Neural cell (in vitro differentiated cells): ENCODE data around the gene AXL. TPM values are rescaled to one million over a fixed set of nuclear protein-coding genes. Genes with fewer than 3 reads are reported as not detected.

Experiments used
- H2AFZ ChIP-seq: fragments of 200-600, 300-800 bp; sonication (generic), shearing (Covaris generic); 2 replicates; pipeline ENCODE4 v1.6.0; 2014; ENCODE audit warnings: low read depth, mild to moderate bottlenecking, antibody characterized with exemption, low read length, moderate library complexity
- H3F3A ChIP-seq: fragments of 200-600 bp; shearing (Covaris generic); 2 replicates; pipeline ENCODE4 v1.6.1; 2016; ENCODE audit warnings: mild to moderate bottlenecking, moderate library complexity, mixed read lengths, antibody characterized with exemption, low read length; ENCODE audit not compliant: insufficient read depth, poor library complexity, severe bottlenecking
- H3K27ac ChIP-seq: fragments of 200-600, 300-800 bp; sonication (generic), shearing (Covaris generic); 2 replicates; pipeline ENCODE4 v1.5.1; 2014; ENCODE audit warnings: mild to moderate bottlenecking, low read length, moderate library complexity
- H3K27me3 ChIP-seq: fragments of 300-800, 200-600 bp; sonication (generic), shearing (Covaris generic); 2 replicates; pipeline ENCODE4 v1.6.0; 2014; ENCODE audit warnings: mild to moderate bottlenecking, low read depth, low read length, moderate library complexity; ENCODE audit not compliant: insufficient read depth
- H3K36me3 ChIP-seq: fragments of 300-800, 200-600 bp; sonication (generic), shearing (Covaris generic); 2 replicates; pipeline ENCODE4 v1.5.1; 2014; ENCODE audit warnings: mild to moderate bottlenecking, antibody characterized with exemption, low read length, moderate library complexity; ENCODE audit not compliant: insufficient read depth
- H3K4me2 ChIP-seq: fragments of 300-800, 200-600 bp; sonication (generic), shearing (Covaris generic); 2 replicates; pipeline ENCODE4 v1.6.0; 2014; ENCODE audit warnings: mild to moderate bottlenecking, low read length
- H3K4me3 ChIP-seq: fragments of 300-800, 200-600 bp; sonication (generic), shearing (Covaris generic); 2 replicates; pipeline ENCODE4 v1.5.1; 2014; ENCODE audit warnings: mild to moderate bottlenecking, low read length, moderate library complexity
- H3K79me2 ChIP-seq: fragments of 200-600 bp; shearing (Covaris generic); replicated peaks from 2 replicates; pipeline ENCODE4 v1.6.0; 2014; ENCODE audit warnings: mild to moderate bottlenecking, low read length, moderate library complexity; ENCODE audit not compliant: insufficient read depth
- H3K9ac ChIP-seq: fragments of 300-800, 200-600 bp; sonication (generic), shearing (Covaris generic); 2 replicates; pipeline ENCODE4 v1.6.1; 2016; ENCODE audit warnings: mild to moderate bottlenecking, low read length, mixed read lengths
- H3K9me2 ChIP-seq: fragments of 200-600 bp; shearing (Covaris generic); 2 replicates; pipeline ENCODE4 v1.6.1; 2016; ENCODE audit warnings: mild to moderate bottlenecking, low read length, mixed read lengths; ENCODE audit not compliant: insufficient read depth
- H3K9me3 ChIP-seq: fragments of 200-600, 300-800 bp; sonication (generic), shearing (Covaris generic); 2 replicates; pipeline ENCODE4 v1.6.1; 2016; ENCODE audit warnings: mild to moderate bottlenecking, mixed run types, low read length, moderate library complexity, mixed read lengths
- H4K20me1 ChIP-seq: fragments of 200-600 bp; shearing (Covaris generic); 2 replicates; pipeline ENCODE4 v1.6.1; 2016; ENCODE audit warnings: mild to moderate bottlenecking, mixed run types; ENCODE audit not compliant: insufficient read depth
- EP300 ChIP-seq: fragments of 450-650 bp; conservative IDR thresholded peaks from 2 replicates; pipeline ENCODE4 v1.6.1; 2014; ENCODE audit warnings: antibody characterized with exemption, mild to moderate bottlenecking, moderate library complexity; ENCODE audit not compliant: poor library complexity, severe bottlenecking
- EZH2 ChIP-seq: fragments of 200-600, 300-800 bp; shearing (Covaris generic), sonication (generic); IDR thresholded peaks from 2 replicates; pipeline ENCODE4 v1.6.1; 2014; ENCODE audit warnings: antibody characterized with exemption, low read length, borderline replicate concordance, mild to moderate bottlenecking; ENCODE audit not compliant: insufficient read depth, poor library complexity, severe bottlenecking
- MXI1 ChIP-seq: fragments of 450-650 bp; conservative IDR thresholded peaks from 2 replicates; pipeline ENCODE4 v1.6.1; 2014; ENCODE audit warnings: antibody characterized with exemption, mild to moderate bottlenecking; ENCODE audit not compliant: poor library complexity, severe bottlenecking
- POLR2AphosphoS5 ChIP-seq: IDR thresholded peaks from 2 replicates; pipeline ENCODE4 v1.6.1; 2012
- SMC3 ChIP-seq: fragments of 450-650 bp; conservative IDR thresholded peaks from 2 replicates; pipeline ENCODE4 v1.6.1; 2014; ENCODE audit warnings: antibody characterized with exemption, mild to moderate bottlenecking, moderate library complexity; ENCODE audit not compliant: poor library complexity
- TAF1 ChIP-seq: IDR thresholded peaks from 2 replicates; pipeline ENCODE4 v1.6.1; 2012; ENCODE audit warnings: low read depth
- polyA plus RNA-seq: library from polyadenylated mRNA; depleted of rRNA; stranded (reverse); fragments of >200 nt; gene quantifications from 2 replicates; pipeline ENCODE4 v1.2.3, GENCODE V29; 2014
- TF ChIP-seq, protein P1 (sequence below): IDR thresholded peaks from 2 replicates; pipeline ENCODE4 v1.6.1; 2012; ENCODE audit warnings: borderline replicate concordance
- TF ChIP-seq, protein P2 (sequence below): fragments of 450-650 bp; IDR thresholded peaks from 2 replicates; pipeline ENCODE4 v1.5.1; 2014; ENCODE audit warnings: antibody characterized with exemption, mild to moderate bottlenecking, moderate library complexity; ENCODE audit not compliant: poor library complexity, severe bottlenecking

AXL gene
- polyA plus RNA-seq, 1 donor from 2014 or later, result 0.10 TPM

DNA sequence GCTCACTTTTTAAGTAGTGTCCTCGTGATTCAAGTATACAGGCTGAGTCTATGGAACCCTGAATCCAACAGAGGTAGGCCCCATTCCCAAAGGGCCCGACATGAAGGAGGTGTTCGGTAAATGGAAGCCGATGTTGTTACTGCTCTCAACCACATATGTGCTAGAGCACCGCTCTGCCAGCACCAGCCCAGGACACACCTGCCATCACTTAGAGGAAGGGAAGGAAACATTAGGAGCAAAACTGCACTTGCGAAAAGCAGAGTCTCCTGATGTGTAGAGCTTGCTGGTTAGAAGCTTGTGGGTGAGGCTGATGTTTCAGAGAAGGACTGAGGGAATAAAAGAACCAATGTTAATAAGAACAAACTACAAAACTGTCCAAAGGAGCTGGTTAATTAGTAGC lies 81.5 kb downstream of the AXL start:
- Histone ChIP-seq H3K9me2 (no peaks in the 10 kb centered on the region), H2AFZ (no peak overlapping the region), H3F3A (no peaks in the 10 kb centered on the region), H3K9ac (no peak overlapping the region), H3K4me3 (no peak overlapping the region), H3K27ac (no peak overlapping the region), H3K79me2 (no peaks in the 10 kb centered on the region), H3K9me3 (no peaks in the 10 kb centered on the region), H3K36me3 (no peaks in the 10 kb centered on the region), H3K4me2 (no peak overlapping the region), H3K27me3 (no peaks in the 10 kb centered on the region), H4K20me1 (no peaks in the 10 kb centered on the region)
- TF ChIP-seq, protein P1, sequence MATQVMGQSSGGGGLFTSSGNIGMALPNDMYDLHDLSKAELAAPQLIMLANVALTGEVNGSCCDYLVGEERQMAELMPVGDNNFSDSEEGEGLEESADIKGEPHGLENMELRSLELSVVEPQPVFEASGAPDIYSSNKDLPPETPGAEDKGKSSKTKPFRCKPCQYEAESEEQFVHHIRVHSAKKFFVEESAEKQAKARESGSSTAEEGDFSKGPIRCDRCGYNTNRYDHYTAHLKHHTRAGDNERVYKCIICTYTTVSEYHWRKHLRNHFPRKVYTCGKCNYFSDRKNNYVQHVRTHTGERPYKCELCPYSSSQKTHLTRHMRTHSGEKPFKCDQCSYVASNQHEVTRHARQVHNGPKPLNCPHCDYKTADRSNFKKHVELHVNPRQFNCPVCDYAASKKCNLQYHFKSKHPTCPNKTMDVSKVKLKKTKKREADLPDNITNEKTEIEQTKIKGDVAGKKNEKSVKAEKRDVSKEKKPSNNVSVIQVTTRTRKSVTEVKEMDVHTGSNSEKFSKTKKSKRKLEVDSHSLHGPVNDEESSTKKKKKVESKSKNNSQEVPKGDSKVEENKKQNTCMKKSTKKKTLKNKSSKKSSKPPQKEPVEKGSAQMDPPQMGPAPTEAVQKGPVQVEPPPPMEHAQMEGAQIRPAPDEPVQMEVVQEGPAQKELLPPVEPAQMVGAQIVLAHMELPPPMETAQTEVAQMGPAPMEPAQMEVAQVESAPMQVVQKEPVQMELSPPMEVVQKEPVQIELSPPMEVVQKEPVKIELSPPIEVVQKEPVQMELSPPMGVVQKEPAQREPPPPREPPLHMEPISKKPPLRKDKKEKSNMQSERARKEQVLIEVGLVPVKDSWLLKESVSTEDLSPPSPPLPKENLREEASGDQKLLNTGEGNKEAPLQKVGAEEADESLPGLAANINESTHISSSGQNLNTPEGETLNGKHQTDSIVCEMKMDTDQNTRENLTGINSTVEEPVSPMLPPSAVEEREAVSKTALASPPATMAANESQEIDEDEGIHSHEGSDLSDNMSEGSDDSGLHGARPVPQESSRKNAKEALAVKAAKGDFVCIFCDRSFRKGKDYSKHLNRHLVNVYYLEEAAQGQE, result no peak
- TF ChIP-seq SMC3 (no peak), EP300 (no peak), TAF1 (no peak)
- TF ChIP-seq, protein P2, sequence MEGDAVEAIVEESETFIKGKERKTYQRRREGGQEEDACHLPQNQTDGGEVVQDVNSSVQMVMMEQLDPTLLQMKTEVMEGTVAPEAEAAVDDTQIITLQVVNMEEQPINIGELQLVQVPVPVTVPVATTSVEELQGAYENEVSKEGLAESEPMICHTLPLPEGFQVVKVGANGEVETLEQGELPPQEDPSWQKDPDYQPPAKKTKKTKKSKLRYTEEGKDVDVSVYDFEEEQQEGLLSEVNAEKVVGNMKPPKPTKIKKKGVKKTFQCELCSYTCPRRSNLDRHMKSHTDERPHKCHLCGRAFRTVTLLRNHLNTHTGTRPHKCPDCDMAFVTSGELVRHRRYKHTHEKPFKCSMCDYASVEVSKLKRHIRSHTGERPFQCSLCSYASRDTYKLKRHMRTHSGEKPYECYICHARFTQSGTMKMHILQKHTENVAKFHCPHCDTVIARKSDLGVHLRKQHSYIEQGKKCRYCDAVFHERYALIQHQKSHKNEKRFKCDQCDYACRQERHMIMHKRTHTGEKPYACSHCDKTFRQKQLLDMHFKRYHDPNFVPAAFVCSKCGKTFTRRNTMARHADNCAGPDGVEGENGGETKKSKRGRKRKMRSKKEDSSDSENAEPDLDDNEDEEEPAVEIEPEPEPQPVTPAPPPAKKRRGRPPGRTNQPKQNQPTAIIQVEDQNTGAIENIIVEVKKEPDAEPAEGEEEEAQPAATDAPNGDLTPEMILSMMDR, result no peak

DNA sequence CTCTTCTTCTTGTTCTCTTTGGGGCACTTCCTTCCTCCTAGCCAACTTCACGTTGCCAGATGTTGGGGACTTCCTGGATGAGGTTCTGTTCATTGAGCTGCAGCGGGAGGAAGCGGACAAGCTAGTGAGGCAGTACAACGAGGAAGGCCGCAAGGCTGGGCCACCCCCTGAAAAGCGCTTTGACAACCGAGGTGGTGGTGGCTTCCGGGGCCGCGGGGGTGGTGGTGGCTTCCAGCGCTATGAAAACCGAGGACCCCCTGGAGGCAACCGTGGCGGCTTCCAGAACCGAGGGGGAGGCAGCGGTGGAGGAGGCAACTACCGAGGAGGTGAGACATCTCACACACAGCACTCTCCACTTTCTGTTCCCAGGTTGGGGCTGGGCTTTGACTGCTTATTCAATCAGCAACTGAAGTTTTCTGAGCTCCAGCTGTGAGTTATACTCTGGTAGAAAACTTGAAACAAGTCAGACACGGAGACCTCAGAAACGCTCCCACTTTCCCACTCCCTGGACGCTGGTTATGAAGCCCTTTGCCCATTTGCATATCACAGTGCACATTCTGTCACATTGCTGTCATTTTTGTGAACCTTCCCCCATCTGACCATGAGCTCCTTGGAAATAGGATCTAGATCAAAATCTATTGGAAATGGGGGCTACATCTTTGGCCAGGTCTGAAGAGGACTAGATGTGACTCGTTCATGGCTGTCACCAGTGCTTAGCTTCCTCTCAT lies 83.8 kb downstream of the AXL start:
- no peaks in the 10 kb centered on the region for H3K9me2 ChIP-seq
- no peaks in the 10 kb centered on the region for H3F3A ChIP-seq
- H4K20me1 ChIP-seq, result no peaks in the 10 kb centered on the region
- no peak overlapping the region for H3K27ac ChIP-seq
- TF ChIP-seq EZH2 (no peak), MXI1 (no peak), SMC3 (no peak), TAF1 (no peak), EP300 (no peak), POLR2AphosphoS5 (no peak)
- TF ChIP-seq, protein P2, result no peak
- TF ChIP-seq, protein P1, result no peak
- no peak overlapping the region for H2AFZ ChIP-seq
- H3K79me2 ChIP-seq, result no peaks in the 10 kb centered on the region
- no peak overlapping the region for H3K4me3 ChIP-seq
- no peak overlapping the region for H3K9ac ChIP-seq
- H3K4me2 ChIP-seq, result no peak overlapping the region
- no peaks in the 10 kb centered on the region for H3K36me3 ChIP-seq
- H3K27me3 ChIP-seq, result no peaks in the 10 kb centered on the region
- H3K9me3 ChIP-seq, result no peaks in the 10 kb centered on the region
